GM12873 (cell line): ENCODE data around the gene ZFYVE1.

Experiments used
- CTCF ChIP-seq: IDR thresholded peaks from 2 replicates; pipeline ENCODE4 v1.5.1; 2012; ENCODE audit warnings: low read depth, mild to moderate bottlenecking, moderate library complexity, low read length, control low read depth; ENCODE audit not compliant: insufficient read depth; ENCODE audit errors: missing control alignments

ZFYVE1 gene

GRCh38 chr14:73047808-73048207 is 20.9 kb upstream of the ZFYVE1 start:
- no peak for TF ChIP-seq CTCF

GRCh38 chr14:73027984-73028383 is 1.1 kb upstream of the ZFYVE1 start:
- TF ChIP-seq CTCF: no peak

- no peak for TF ChIP-seq CTCF
These were observed 640 bp upstream of the ZFYVE1 start for GRCh38 chr14:73027546-73027945.

GRCh38 chr14:73026243-73026844 is 562 bp downstream of the ZFYVE1 start:
- no peak for TF ChIP-seq CTCF

- no peak for TF ChIP-seq CTCF
These were observed 1.4 kb downstream of the ZFYVE1 start for GRCh38 chr14:73025544-73025943.

- TF ChIP-seq CTCF: no peak
These were observed 4.9 kb downstream of the ZFYVE1 start for GRCh38 chr14:73022051-73022450.

GRCh38 chr14:73014105-73014504 is 12.8 kb downstream of the ZFYVE1 start:
- no peak for TF ChIP-seq CTCF
